ENCODE measurements around the gene DUSP3.

GRCh38 chr17:43767713-43768059, 11.1 kb downstream of the DUSP3 start:
- TF ChIP-seq, protein P1, sequence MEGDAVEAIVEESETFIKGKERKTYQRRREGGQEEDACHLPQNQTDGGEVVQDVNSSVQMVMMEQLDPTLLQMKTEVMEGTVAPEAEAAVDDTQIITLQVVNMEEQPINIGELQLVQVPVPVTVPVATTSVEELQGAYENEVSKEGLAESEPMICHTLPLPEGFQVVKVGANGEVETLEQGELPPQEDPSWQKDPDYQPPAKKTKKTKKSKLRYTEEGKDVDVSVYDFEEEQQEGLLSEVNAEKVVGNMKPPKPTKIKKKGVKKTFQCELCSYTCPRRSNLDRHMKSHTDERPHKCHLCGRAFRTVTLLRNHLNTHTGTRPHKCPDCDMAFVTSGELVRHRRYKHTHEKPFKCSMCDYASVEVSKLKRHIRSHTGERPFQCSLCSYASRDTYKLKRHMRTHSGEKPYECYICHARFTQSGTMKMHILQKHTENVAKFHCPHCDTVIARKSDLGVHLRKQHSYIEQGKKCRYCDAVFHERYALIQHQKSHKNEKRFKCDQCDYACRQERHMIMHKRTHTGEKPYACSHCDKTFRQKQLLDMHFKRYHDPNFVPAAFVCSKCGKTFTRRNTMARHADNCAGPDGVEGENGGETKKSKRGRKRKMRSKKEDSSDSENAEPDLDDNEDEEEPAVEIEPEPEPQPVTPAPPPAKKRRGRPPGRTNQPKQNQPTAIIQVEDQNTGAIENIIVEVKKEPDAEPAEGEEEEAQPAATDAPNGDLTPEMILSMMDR (conservative IDR thresholded peaks at IDR 0.05) = no peak
- no peak for TF ChIP-seq EZH2 (IDR thresholded peaks at IDR 0.05; ENCODE audit: low read depth)

Measured in PC-9 (cell line).